HG03159 (cell line): ENCODE measurements around the gene LPXN.

Source experiments
- ATAC-seq: cut with Tn5 transposase; IDR thresholded peaks from one replicate; pipeline ENCODE4 v1.9.1; 2021; ENCODE audit warnings: mild to moderate bottlenecking, moderate library complexity; ENCODE audit not compliant: unreplicated experiment

LPXN gene

GRCh38 chr11:58525037-58525614 lies 50.5 kb downstream of the LPXN start:
- peak; percentile 86 for ATAC-seq

DNA sequence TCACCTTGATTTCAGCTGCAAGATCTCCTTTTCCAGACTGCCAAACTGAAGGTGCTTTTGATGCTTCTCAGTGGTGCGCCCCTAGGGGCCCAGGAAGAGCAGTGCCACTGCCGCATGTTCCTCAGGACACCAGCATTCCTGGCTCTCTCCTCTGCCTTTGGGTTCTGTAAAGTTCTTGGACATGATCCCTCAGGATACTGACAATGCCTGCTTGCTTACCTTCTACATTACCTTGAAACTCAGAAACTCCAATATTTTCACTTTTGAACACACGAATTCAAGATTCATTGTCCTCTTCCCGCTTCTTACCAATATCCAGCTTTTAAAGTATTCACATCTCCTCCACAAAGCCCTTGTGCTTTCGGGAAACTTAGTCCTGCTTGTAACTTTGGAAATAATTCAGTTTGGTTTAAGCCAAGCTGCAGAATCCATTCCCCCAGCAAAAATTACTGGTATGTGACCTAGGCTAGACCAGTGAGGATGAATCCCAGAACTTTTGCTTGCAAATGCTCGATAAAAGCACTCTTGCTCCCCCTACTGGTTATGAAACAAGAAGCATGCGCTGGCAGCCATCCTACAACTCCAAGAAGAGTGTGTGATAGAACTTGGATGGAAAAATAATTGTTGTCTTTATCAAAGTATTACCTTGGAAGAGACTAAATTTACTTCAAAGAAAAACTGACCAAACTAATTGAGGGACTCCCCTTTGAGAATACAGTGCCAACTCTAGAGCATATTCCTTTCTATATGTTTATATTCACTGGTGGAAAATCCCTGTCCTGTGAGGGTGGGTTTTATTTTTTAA lies 51.2 kb downstream of the LPXN start:
- peak; percentile 28 for ATAC-seq

DNA sequence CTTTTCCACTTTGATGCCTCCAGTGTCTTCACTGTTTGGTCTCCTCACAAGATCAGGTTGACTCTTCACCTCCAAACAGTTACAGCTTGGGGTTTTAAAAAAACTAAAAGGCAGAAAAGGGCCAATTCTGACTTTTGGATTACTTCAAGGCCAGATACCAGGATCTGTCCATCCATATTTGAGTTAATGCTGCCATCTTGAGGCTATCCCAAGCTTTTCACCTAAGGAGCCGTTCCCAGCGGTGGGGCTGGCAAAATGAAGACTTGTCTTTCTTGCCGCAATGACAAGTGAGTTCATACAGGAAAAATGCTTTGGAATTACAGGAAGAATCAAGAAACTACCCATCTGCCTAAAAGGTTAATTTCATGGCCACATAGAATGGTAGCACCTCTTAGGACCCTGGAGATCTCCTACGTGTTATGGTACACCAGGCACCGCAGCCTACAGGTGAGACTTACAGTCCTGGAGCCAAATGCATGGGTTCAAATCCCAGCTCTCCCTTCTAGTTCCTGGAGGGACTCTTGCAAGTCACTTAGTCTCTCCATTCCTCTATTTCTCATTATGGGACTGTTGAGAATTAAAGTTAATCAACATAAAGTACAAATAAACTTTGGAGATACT lies 61.8 kb downstream of the LPXN start:
- ATAC-seq = no peak

DNA sequence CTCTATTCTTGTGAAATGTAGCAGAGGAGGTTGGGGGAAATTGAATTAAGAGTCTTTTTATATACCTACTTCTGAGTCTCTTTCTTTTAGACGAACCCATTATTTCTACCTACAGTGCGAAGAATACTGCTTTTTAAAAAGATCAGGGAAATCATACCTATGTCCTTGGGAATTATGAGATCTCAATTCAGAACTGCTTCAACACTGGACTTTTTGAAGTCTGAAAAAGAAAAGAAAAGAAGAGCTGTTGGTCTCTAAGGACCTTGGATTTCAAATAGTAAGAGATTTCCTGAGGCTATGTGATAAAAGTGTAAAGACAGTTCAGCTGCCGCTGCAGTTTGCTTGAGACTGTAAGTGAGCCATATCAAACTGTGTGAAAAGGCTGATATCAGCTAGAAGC lies 64.0 kb downstream of the LPXN start:
- no peak for ATAC-seq

- no peak for ATAC-seq
Measured at GRCh38 chr11:58509748-58510147, 65.9 kb downstream of the LPXN start.

DNA sequence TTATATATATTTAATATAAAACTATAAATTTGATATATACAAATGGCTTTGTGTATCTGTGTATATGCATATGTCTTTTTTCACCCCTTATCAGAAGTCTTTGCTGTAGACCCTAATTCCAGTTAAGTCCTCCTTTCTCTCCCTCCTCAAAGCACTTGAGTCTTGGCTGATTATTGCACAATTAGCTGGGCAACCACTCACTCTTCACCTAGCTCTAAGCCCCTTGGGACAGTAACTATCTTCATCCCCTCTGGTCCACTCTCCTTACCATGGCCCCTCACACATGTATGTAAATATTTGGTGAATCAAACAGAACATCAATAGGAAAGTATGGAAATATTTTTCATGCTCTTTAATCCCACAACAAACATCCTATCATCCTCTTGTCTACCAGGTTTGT lies 66.8 kb downstream of the LPXN start:
- no peak for ATAC-seq

DNA sequence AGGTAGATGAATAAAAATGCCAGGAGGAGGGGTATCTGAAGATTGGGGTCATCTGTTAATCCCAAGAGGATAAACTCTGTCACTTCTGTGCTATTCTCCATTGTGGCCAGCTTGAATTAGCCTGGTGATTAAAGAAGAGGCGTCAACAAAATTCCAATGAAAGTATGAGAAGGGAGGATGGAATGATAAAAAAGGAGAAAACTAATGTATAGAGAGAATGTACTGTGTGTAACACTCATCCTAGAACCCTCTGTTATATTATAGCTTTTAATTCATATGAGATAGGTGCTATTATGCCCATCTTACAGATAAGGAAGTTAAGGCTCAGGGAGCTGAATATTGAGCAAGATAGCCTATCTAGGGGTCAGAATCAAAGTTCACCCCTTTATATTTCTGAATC lies 67.7 kb downstream of the LPXN start, which contains the start of gene OR5B21:
TSS of gene OR5B21 (minus strand) at position 101 of the 400 bp plus-strand sequence. CDS start at position 101, 0 bp downstream.
- ATAC-seq = no peak

- no peak for ATAC-seq
Measured at GRCh38 chr11:58507355-58507754, 68.3 kb downstream of the LPXN start.

GRCh38 chr11:58506935-58507334 lies 68.7 kb downstream of the LPXN start:
- ATAC-seq = no peak

DNA sequence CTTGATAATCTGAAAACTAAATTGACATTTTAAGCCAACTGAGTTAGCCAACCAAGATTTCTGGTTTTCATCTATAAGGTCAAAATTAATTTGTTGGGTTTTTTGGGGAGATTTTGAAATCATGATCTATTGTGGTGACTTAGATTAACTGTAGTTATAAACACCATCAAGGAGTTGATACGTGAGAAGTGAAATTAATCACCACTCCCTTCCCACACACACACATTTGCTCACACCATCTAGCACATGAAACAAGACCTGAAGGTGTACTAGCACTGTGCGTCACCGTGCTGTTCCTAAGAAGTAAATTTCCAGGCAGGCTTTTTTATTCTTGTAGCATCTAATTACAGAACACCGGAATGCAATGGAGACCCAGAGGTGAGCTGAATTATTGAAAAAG lies 69.8 kb downstream of the LPXN start:
- no peak for ATAC-seq

DNA sequence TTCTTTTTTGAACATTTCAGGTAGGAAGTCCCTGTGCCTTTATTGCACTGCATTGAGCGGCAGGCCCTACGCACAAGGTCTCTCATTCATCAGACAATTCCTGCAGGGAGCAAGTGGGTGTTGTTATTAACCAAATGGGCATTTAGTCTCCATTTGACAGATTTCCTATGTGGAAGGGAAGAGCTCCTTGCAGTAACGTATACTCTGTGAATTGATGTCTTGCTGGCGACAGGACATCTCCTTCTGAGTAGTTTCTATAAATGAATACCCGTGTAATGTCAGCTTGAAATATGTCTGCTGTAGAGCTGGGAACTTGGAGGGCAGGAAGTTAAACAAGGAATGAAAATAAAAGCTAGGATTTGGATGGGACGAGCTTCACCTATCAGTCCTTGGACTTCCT lies 71.4 kb downstream of the LPXN start:
- no peak for ATAC-seq

DNA sequence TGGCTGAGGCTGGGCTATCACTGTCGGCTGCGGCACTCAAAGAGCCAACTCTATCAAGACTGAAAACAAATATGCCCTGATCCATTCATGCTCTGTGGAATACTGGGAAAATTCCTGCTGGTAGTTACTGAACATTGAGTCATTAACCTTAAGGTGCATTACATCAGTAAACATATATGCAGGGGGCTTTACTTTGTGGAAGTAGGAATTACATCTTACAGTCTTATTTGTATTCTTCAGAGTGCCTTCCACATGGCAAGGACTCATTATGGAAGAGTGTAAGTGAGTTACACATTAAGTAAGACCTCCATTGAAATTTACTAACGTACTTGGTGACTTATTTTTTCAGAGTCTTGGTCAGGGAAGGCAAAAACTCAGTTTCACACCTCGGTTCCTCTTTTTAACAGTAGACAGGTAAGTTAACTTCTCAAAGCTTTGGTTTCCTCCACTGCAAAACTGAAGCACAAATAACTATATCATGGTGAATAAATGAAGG lies 72.2 kb downstream of the LPXN start:
- ATAC-seq = peak; percentile 97

DNA sequence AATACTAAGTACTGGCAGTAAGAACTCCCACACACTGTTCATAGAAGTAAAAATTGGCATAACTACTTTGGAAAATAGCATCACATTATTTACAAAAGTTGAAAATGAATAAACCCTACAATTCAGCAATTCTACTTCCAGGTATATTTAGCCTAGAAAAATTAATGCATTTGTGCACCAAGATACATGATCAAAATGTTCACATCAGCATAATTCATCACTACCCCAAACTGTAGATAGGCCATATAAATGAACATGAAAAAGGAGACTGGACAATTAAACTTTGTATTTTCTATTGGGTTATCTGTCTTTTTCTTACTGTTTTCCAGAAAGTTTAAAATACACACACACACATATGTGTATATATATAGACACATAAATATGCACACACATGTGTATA lies 73.7 kb downstream of the LPXN start:
- no peak for ATAC-seq

DNA sequence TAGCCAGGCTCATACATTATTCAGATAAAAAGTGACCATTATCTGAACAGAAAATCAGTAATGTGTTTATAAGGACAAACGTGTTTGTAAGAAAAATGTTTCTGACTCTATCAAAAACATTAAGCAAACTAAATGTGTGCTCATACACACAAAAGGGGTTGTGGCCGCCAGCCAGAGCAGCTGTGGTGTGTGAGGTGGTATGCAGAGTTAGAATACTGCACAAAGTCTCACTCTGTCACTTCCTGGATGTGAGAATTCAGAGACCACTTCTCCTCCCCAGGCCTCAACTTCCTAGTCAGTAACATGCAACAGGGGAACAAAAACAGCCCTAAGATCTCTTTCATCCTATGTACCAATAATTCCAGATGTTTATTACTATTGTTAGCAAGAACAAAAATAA lies 77.2 kb downstream of the LPXN start:
- no peak for ATAC-seq

DNA sequence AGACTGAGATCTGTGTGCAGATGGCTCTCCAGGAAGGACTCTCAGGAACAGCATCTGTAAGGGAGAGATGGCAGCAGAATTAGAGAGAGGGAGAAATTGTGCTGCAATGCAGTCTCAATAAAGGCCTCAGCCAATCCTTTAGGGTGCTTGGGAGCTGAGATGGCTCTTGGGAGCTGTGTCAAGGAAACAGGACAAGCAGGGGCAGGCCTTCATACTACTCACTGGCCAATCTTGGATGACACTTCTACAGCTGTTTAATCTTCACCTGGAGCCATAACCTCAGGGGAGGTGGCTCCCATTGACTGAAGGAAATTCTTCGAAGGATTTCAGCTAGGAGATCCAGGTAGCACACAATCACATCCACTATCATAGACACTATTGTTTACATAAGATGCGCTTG lies 77.7 kb downstream of the LPXN start:
- no peak for ATAC-seq

DNA sequence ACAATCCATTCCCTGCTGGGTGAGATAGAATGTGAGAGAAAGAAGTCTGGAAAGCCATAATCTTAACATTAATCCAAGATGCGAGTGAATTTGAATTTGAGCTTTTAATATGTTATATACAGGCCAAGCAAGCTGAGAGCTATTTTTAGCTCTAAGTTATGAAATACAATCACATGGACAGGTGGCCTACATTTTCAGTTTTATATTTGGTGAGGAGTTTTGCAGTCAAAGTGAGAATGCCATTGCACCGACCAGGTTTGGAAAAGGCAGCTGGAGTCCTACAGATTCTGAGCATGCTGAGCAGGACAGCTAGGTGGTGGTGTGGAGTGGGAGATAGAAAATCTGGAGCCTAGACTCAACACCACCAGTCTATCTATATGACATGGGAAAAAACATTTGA lies 79.8 kb downstream of the LPXN start:
- peak; percentile 49 for ATAC-seq

DNA sequence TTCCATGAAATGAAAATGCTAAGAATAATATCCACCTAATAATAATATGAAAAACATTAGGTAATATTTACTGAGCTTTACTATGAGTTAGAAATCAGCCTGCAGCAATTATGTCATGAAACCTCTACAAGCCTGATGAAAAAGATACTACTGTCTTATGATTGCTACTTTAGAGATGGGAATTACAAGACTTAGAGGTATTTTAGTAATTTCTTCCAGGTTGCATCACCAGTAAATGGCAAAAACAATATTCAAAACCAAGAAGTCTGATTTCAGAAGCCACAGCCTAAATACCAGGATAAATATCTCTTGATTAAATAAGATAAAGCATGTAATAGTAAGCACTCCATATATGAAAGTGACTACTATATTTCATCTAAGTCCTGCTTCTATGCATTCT lies 81.6 kb downstream of the LPXN start:
- no peak for ATAC-seq

GRCh38 chr11:58493676-58494075 lies 82.0 kb downstream of the LPXN start:
- ATAC-seq = no peak

- no peak for ATAC-seq
Measured at GRCh38 chr11:58490827-58491226, 84.8 kb downstream of the LPXN start.

- no peak for ATAC-seq
Measured at GRCh38 chr11:58487170-58487569, 88.5 kb downstream of the LPXN start.

DNA sequence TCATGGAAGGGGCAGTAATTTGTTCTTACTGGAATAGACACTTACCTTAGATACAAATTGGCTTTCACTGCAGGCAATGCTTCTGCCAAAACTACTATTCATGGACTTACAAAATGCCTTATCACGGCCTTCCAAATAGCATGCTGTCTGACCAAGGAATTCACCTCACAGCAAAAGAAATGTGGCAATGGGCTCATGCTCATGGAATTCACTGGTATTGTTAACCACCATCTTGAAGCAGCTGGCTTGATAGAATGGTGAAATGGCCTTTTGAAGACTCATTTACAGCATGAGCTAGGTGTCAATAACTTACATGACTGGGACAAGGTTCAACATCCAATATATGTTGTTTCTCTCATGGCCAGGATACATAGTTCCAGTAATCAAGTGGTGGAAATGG lies 89.7 kb downstream of the LPXN start:
- no peak for ATAC-seq
